Stimulated activated naive CD4-positive, alpha-beta T cell (primary cell): ENCODE data around the gene RNPEPL1.
A peak's percentile ranks its signal among the peaks of the same experiment; 100 is the strongest.
"Not testable (repeated sequence)": the region's sequence is repeated elsewhere in the genome, so short reads cannot be mapped to it uniquely, and the experiment has no call there.

Source experiments
- DNase-seq, 6 experiments: peaks; one replicate each; lab custom pipeline; 2025; lab: John Stamatoyannopoulos, UW

RNPEPL1 gene

DNA sequence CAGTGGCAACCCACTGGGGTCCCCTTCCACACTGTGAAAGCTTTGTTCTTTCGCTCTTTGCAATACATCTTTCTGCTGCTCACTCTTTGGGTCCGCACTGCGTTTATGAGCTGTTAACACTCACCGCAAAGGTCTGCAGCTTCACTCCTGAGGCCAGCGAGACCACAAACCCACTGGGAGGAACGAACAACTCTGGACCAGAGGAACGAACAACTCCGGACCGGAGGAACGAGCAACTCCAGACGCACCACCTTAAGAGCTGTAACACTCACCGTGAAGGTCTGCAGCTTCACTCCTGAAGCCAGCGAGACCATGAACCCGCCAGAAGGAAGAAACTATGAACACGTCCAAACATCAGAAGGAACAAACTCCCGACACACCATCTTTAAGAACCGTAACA is 29.2 kb upstream of the RNPEPL1 start:
- not testable (repeated sequence) for DNase-seq

GRCh38 chr2:240539906-240540305 is 28.4 kb upstream of the RNPEPL1 start:
- DNase-seq, result no peak

DNA sequence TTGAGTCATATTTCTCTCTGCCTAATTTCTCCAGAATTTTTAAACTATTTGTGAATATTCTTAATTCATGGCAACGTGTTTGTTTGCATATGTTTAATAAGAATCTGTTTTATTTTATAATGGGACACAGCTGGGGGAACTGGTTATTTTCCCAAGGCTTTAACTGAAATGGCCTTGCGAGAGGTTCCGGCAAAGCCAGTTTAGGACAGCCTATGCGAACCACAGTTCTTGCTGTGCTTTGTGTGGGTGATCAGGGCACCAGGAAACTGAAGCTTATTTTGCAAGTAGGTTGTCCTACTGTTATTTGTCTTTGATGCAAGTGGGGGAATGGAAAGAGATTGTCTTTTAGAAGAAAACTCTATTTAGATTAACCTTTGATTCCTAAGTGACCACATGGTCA is 17.0 kb upstream of the RNPEPL1 start:
- DNase-seq, result no peak

GRCh38 chr2:240551811-240552210 is 16.5 kb upstream of the RNPEPL1 start:
- no peak for DNase-seq

DNA sequence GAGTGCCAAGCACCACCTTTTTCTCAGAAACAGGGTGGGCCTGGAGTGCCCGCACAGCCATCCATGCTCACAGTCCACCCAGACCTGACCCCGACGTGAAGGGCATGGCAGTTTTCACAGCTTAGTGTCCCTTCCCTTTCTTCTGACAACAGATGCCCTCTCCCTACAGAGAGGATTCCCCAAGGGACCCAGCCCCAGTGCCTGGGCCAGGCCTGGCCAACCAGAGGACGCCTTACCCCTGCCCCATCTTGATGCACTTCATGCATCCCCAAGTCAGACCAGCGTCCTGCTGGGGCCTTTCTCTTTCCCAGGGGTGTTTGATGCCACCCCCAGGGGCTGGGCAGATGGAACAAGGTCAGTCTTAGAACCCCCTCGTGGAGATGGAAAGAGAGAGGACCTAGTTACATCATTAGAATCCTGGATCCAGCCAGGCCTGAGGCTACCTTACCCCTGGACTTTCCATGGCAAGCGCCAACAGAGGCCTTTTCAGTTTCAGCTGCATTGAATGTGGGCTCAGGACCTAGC is 14.3 kb upstream of the RNPEPL1 start:
- no peak for DNase-seq

GRCh38 chr2:240554767-240555493 is 13.4 kb upstream of the RNPEPL1 start:
- DNase-seq, result no peak

GRCh38 chr2:240555541-240556250 is 12.6 kb upstream of the RNPEPL1 start:
- DNase-seq, result no peak

- DNase-seq, result peak; percentile 22 to 57 (median 42)
Observed at GRCh38 chr2:240556553-240557100, 11.7 kb upstream of the RNPEPL1 start.

DNA sequence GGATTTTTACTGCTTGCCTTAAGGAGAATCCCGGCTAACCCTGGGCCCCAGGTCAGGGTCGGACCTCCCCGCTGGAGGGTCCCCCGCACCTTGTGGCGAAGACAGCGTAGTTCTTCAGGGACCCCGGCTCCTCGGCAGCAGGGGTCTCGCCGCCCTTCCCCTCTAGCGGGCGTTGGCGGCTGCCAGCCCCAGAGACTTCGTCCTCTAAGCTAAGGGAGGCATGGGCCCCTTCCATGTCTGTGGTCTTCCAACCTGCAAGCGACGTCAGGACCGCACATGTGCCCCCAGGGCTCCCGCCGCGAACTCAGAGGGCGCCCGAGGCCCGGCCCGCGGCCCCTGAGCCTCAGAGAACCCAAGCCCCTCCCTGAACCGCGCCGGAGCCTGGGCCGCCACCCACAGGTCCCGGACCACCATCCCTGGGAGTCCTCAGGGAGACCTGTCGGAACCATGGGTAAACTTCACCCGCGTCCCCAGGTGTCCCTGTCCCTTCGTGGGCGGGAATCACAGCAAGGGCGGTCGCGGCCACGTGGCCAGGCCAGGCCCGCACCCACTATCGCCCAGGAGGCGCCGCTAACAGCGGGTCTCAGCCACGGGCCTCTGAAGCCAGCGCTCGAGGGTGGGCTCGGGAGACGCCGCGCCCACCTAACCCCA is 11.1 kb upstream of the RNPEPL1 start:
- DNase-seq, result no peak

GRCh38 chr2:240557808-240558207 is 10.5 kb upstream of the RNPEPL1 start, which contains the start of gene ANKMY1:
Gene ANKMY1, minus strand, starts transcription at chr2:240557988. Its CDS starts 653 bp downstream, at chr2:240557335.
- peak; percentile 10 to 54 (median 42) for DNase-seq

GRCh38 chr2:240558236-240558761 is 10.0 kb upstream of the RNPEPL1 start:
- DNase-seq, result no peak

DNA sequence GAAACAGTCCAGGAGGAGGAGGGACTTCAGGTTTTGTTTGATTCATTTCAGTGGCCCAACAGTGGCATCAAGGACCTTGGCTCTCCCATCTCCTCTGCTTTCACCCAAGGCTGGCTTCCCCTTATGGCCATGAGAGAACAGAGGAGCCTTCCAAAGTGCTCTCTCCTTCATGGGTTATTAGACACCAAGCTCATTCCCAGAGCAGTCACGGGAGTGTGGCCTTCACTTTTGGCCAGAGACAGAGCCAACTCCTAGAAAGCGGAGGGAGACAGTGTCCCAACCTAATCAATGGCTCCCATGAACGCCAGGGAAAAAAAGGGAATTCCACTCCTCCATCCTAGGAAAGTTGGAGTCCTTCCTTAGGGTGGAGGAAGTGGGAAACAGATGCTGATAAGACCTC is 9.0 kb upstream of the RNPEPL1 start:
- no peak for DNase-seq

DNA sequence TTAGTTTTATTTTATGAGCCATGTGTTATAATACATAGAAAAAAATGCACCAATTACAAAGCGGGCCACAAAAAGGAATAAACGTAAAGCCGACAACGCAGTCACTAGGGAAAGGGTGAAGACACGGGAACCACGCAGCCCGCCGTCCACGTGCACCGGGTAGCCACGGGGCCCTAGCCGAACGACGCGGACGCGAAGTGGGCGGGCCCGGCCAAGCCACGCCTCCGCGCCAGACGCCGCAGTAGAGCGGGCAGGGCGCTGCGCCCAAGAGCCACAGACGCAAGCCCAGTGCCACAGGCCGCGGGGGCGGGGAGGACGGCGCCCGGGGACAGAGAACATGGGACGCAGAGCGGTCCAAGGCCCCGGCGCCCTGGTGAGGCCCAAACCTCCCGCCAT is 8.2 kb upstream of the RNPEPL1 start, which contains the start of gene DUSP28:
Gene DUSP28, plus strand, starts transcription at position 274 of the 396 bp plus-strand sequence. CDS start 328 bp downstream, outside the sequence.
- DNase-seq, result peak; percentile 78 to 93 (median 82)

GRCh38 chr2:240560480-240561324 is 7.6 kb upstream of the RNPEPL1 start:
- DNase-seq, result peak; percentile 97 to 99 (median 99)

GRCh38 chr2:240561325-240561971 is 6.8 kb upstream of the RNPEPL1 start:
- DNase-seq, result no peak

GRCh38 chr2:240563231-240563630 is 5.1 kb upstream of the RNPEPL1 start:
- DNase-seq, result not testable (repeated sequence)

DNA sequence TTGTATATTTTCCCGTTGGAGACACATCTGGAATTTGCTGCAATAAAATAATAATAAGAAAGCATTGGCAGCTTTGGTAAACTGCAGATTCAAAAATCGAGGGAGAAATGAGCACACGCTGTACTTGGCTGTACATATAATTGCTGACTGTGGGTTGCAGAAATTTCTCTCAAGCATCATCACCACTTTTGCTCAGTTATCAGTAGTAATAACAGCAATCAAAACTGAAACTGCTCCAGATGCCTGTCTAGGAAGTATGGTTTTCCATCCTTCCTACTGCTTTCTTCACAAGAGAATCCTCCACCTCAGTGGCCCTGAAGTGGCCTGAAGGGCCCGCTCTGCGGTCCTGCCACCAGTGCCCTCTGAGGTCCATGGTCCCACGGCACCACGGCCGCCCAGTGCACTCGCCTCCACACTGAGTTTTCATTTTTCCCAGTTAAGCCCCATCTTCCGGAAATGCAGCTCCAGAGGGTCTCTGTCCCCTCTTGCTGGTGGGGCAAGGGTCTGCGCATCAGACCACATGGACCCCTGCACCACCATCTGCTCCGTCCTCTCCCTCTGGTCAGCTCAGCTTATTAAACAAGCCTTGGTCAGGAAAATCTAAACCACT is 4.2 kb upstream of the RNPEPL1 start:
- DNase-seq, result no peak

DNA sequence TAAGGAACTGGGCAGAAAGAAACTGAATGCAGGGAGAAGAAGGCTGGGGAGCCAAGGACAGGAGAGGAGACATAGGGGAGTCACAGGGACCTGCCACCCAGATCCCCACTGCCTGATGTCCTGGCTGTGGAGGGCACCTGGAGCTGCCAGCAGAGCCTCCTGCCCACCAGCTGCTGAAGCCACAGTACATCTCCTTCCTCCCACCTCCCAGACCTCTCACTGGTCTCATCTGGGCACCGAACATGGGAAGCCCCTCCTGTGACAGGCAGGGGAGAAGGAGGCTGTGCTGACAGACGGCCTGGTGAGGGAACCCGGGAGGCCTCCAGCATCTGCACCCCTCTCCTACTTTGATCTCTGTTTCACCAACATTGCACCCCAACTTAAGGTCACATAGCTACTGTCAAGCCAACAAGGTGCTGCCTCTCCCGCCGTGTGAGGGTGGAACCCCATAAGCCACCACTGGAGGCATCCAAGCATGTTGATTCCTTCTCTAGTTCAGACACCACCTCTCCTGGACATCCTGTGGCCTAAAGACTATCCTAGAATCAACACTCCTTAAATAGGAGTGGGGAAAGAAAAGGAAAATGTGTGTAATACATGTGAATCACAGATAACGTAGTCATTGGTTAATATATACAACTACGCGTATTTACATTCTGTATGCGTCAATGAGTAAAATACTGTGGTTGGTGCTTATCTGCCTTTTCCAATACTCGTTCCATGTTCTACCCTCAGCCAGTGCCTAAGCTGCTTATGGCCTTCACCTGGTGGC is 3.5 kb upstream of the RNPEPL1 start:
- peak in 1 of 6 experiments; percentile 23 for DNase-seq
